ENCODE data around the gene CYLD.

GRCh38 chr16:50761267-50761666 lies 19.4 kb downstream of the CYLD start:
- TF ChIP-seq BHLHE40 (IDR thresholded peaks at IDR 0.05; ENCODE audit: borderline replicate concordance in 1 of 2, low read depth in 2 of 2, low read length in 1 of 2) = no peak
- TF ChIP-seq CHD4 (IDR thresholded peaks at IDR 0.05) = no peak
- no peak for TF ChIP-seq PML (IDR thresholded peaks at IDR 0.05; ENCODE audit: low read length)
- TF ChIP-seq ZNF207 (IDR thresholded peaks at IDR 0.05; ENCODE audit: borderline replicate concordance) = no peak
- TF ChIP-seq, protein P1, sequence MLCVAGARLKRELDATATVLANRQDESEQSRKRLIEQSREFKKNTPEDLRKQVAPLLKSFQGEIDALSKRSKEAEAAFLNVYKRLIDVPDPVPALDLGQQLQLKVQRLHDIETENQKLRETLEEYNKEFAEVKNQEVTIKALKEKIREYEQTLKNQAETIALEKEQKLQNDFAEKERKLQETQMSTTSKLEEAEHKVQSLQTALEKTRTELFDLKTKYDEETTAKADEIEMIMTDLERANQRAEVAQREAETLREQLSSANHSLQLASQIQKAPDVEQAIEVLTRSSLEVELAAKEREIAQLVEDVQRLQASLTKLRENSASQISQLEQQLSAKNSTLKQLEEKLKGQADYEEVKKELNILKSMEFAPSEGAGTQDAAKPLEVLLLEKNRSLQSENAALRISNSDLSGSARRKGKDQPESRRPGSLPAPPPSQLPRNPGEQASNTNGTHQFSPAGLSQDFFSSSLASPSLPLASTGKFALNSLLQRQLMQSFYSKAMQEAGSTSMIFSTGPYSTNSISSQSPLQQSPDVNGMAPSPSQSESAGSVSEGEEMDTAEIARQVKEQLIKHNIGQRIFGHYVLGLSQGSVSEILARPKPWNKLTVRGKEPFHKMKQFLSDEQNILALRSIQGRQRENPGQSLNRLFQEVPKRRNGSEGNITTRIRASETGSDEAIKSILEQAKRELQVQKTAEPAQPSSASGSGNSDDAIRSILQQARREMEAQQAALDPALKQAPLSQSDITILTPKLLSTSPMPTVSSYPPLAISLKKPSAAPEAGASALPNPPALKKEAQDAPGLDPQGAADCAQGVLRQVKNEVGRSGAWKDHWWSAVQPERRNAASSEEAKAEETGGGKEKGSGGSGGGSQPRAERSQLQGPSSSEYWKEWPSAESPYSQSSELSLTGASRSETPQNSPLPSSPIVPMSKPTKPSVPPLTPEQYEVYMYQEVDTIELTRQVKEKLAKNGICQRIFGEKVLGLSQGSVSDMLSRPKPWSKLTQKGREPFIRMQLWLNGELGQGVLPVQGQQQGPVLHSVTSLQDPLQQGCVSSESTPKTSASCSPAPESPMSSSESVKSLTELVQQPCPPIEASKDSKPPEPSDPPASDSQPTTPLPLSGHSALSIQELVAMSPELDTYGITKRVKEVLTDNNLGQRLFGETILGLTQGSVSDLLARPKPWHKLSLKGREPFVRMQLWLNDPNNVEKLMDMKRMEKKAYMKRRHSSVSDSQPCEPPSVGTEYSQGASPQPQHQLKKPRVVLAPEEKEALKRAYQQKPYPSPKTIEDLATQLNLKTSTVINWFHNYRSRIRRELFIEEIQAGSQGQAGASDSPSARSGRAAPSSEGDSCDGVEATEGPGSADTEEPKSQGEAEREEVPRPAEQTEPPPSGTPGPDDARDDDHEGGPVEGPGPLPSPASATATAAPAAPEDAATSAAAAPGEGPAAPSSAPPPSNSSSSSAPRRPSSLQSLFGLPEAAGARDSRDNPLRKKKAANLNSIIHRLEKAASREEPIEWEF (IDR thresholded peaks at IDR 0.05; ENCODE audit: insufficient replicate concordance, low read depth, low read length) = no peak
- TF ChIP-seq EP300 (IDR thresholded peaks at IDR 0.05; ENCODE audit: borderline replicate concordance in 1 of 2, control insufficient read depth in 1 of 2, low read depth in 2 of 2, low read length in 2 of 2) = no peak
- TF ChIP-seq RCOR1 (conservative IDR thresholded peaks at IDR 0.05; ENCODE audit: low read depth, low read length) = no peak
- no peak for TF ChIP-seq CEBPB (IDR thresholded peaks at IDR 0.05; ENCODE audit: borderline replicate concordance in 1 of 2, low read depth in 2 of 2, low read length in 2 of 2)
- TF ChIP-seq, protein P2, sequence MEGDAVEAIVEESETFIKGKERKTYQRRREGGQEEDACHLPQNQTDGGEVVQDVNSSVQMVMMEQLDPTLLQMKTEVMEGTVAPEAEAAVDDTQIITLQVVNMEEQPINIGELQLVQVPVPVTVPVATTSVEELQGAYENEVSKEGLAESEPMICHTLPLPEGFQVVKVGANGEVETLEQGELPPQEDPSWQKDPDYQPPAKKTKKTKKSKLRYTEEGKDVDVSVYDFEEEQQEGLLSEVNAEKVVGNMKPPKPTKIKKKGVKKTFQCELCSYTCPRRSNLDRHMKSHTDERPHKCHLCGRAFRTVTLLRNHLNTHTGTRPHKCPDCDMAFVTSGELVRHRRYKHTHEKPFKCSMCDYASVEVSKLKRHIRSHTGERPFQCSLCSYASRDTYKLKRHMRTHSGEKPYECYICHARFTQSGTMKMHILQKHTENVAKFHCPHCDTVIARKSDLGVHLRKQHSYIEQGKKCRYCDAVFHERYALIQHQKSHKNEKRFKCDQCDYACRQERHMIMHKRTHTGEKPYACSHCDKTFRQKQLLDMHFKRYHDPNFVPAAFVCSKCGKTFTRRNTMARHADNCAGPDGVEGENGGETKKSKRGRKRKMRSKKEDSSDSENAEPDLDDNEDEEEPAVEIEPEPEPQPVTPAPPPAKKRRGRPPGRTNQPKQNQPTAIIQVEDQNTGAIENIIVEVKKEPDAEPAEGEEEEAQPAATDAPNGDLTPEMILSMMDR (IDR thresholded peaks at IDR 0.05 in 2 of 3, conservative IDR thresholded peaks at IDR 0.05 in 1 of 3; ENCODE audit: control insufficient read depth in 2 of 3, extremely low read depth in 1 of 3, insufficient read depth in 1 of 3, low read depth in 3 of 3, low read length in 3 of 3) = no peak
